Activated CD4-positive, alpha-beta memory T cell treated with anti-CD3 and anti-CD28 coated beads for 36 hours (primary cell): ENCODE results near the gene RUFY2. TPM values are rescaled to one million over a fixed set of nuclear protein-coding genes. Genes with fewer than 3 reads are reported as not detected.
"Not testable (repeated sequence)": the region's sequence is repeated elsewhere in the genome, so short reads cannot be mapped to it uniquely, and the experiment has no call there.

Experiments used
- CTCF ChIA-PET: fragments of 350-600 bp; sonication (Branson Sonifier 250); formaldehyde crosslinking; loops from one replicate; lab custom pipeline; 2021; ENCODE audit warnings: antibody characterized with exemption, inconsistent platforms; lab: Charles Lee
- POLR2A ChIA-PET: fragments of 350-600 bp; sonication (Branson Sonifier 250); formaldehyde crosslinking; loops from one replicate; lab custom pipeline; 2021; ENCODE audit warnings: antibody characterized with exemption; lab: Charles Lee
- DNase-seq: peaks from one replicate; pipeline ENCODE4 v3.0.0-alpha.2; 2020
- H3K27ac Mint-ChIP-seq: one replicate; pipeline ENCODE4 v1.8.0; 2021; ENCODE audit warnings: mixed read lengths
- H3K27me3 Mint-ChIP-seq: one replicate; pipeline ENCODE4 v1.8.0; 2021; ENCODE audit warnings: mixed read lengths
- H3K36me3 Mint-ChIP-seq: one replicate; pipeline ENCODE4 v1.8.0; 2021; ENCODE audit warnings: mixed read lengths
- H3K4me1 Mint-ChIP-seq: one replicate; pipeline ENCODE4 v1.8.0; 2021; ENCODE audit warnings: low read depth, mixed read lengths
- H3K4me3 Mint-ChIP-seq: one replicate; pipeline ENCODE4 v1.8.0; 2021; ENCODE audit warnings: mild to moderate bottlenecking, mixed read lengths
- H3K9me3 Mint-ChIP-seq: one replicate; pipeline ENCODE4 v1.8.0; 2021; ENCODE audit warnings: mixed read lengths
- intact Hi-C: fragments of 100-400 bp; cut with micrococcal nuclease; formaldehyde crosslinking; loops from one replicate; pipeline ENCODE4 v1.15.1; 2023
- total RNA-seq, 2 experiments: library from RNA; stranded (reverse); gene quantifications; one replicate each; pipeline ENCODE4 v1.2.3, GENCODE V29; 2021

The RUFY2 gene
- total RNA-seq, 2 experiments from 2014 or later: 6.4 to 8.1 TPM

DNA sequence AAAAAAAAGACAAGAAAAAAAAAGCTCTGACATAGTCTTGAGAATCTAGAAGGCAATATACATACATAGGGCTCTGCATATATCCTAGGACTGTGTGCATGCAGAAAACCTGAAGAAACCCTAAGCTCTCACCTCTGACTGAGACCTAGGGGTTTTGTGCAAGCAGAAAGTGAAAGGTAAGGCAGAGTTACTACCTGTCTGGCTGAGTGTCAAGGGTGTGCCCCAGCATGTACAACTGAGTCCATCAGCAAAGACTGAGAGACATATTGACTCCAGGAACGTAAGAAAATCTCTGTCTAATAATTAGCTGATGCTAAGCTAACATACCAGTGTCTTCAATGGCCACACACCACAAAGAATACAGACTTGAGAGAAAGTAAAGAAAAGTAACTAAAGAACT lies 91.5 kb downstream of the RUFY2 start:
- Mint-ChIP-seq H3K9me3 (peaks cover 20% of the 10 kb centered on the region), H3K27me3 (no peaks in the 10 kb centered on the region), H3K4me1 (peaks cover 5% of the 10 kb centered on the region), H3K27ac (no peak overlapping the region), H3K4me3 (no peak overlapping the region), H3K36me3 (peaks cover 6% of the 10 kb centered on the region)
- intact Hi-C loops: no loop called here
- POLR2A ChIA-PET: interaction anchor here (0.5 kb wide), 1 partner anchor 301 kb away, joined by 4 read pairs; no protein-coding TSS in a partner anchor
- no peak for DNase-seq
- CTCF ChIA-PET: interaction anchor here (1.0 to 1.2 kb wide), 3 partner anchors 13 to 535 kb away, joined by 3 to 5 read pairs (median 4); no protein-coding TSS in a partner anchor

DNA sequence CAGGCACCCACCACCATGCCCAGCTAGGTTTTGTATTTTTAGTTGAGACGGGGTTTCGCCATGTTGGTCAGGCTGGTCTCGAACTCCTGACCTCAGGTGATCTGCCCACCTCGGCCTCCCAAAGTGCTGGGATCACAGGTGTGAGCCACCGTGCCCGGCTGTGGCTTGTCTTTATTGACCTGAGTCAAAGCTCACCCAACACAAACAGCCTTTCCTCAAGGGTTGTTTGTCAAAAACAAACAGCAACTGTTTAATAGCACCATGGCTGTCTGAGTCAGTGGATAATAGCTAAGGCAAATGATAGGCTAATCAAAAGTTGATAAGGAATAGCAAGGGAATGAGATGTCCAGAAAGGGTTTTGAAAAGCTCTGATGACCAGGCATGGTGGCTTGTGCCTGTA lies 92.1 kb downstream of the RUFY2 start:
- CTCF ChIA-PET: interaction anchor here (1.0 to 1.2 kb wide), 2 partner anchors 13 to 102 kb away, joined by 4 to 5 read pairs; no protein-coding TSS in a partner anchor
- H3K4me3 Mint-ChIP-seq, H3K27me3 Mint-ChIP-seq, intact Hi-C loops, H3K36me3 Mint-ChIP-seq, H3K27ac Mint-ChIP-seq, H3K4me1 Mint-ChIP-seq, DNase-seq: not testable (repeated sequence)
- POLR2A ChIA-PET: interaction anchor here (0.5 to 2.0 kb wide), 2 partner anchors 17 to 301 kb away, joined by 4 to 6 read pairs; partner anchors contain the start of genes HNRNPH3 and PBLD
- H3K9me3 Mint-ChIP-seq: peaks cover 20% of the 10 kb centered on the region

DNA sequence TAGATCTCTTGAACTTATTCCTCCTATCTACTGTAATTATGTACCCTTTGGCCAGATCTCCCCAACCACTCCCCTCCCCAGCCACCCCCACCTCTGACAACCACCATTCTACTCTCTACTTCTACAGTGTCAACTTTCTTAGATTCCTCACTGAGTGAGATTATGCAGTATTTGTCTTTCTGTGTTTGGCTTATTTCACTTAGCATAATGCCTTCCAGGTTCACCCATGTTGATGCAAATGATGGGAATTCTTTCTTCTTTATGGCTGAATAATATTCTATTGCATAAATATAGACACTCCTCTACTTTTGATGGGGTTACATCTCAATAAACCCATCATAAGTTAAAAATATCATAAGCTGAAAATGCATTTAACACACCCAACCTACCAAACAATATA lies 96.5 kb downstream of the RUFY2 start:
- intact Hi-C loops: no loop called here
- CTCF ChIA-PET: no interaction called here

DNA sequence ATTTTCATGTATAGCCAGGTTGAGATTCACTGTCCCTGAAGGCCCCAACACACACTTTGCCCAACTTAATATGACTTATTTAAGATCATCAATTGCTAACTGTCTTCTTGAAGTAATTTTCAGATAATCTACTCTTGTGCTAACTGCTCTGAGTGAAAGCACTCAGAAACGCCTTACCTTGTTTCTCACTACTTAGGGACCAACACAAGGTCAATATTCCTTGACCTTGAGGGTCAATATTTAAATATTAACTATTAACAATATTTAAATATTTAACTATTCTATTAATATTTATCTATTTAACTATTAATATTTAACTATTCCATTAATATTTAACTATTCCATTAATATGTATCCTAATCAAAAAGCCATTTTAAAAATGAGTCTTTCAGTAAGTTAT lies 101.2 kb downstream of the RUFY2 start:
- DNase-seq: no peak
- no peaks in the 10 kb centered on the region for H3K9me3 Mint-ChIP-seq
- H3K27me3 Mint-ChIP-seq: no peaks in the 10 kb centered on the region
- ChIA-PET POLR2A (no interaction called here), CTCF (no interaction called here)
- H3K27ac Mint-ChIP-seq: no peak overlapping the region
- no peaks in the 10 kb centered on the region for H3K36me3 Mint-ChIP-seq
- intact Hi-C loops: no loop called here
- H3K4me3 Mint-ChIP-seq: no peak overlapping the region
- no peaks in the 10 kb centered on the region for H3K4me1 Mint-ChIP-seq

More for the DNA sequence above, 96.5 kb downstream of the RUFY2 start:
- no peak overlapping the region for H3K27ac Mint-ChIP-seq
- peaks cover 5% of the 10 kb centered on the region for H3K4me1 Mint-ChIP-seq
- no peak overlapping the region for H3K4me3 Mint-ChIP-seq
- H3K27me3 Mint-ChIP-seq: no peaks in the 10 kb centered on the region
- POLR2A ChIA-PET: no interaction called here
- no peaks in the 10 kb centered on the region for H3K36me3 Mint-ChIP-seq
- no peak for DNase-seq
- H3K9me3 Mint-ChIP-seq: peaks cover under 1% of the 10 kb centered on the region

DNA sequence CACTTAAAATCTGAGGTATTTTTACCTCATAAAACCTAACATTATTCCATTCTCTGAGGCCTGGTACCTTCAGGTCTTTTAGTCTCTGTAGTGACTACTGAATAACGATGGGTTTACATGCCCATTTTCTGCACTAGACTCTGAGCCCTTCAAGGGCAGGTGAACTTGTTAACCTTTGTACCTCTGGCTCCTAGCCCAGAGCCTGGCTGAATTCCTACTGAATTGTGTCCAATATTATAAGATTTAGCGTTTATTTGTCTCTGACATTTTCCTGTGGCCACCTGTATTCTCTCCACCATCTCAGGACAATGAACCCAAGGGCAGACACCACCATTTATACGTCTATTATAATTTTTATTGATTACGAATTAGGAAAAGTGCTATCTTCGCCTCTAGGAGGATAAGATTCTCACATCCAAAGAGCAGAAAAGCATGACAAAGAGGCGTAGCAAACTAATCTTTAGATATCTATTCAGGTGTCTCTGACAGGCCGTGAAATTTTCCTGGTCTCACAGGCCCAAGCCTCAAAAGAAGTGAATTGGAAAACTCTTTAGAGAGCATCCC lies 103.1 kb downstream of the RUFY2 start:
- ChIA-PET POLR2A (no interaction called here), CTCF (interaction anchor here (0.6 to 2.9 kb wide), 3 partner anchors 90 to 449 kb away, joined by 3 to 62 read pairs (median 5); no protein-coding TSS in a partner anchor)
- no peaks in the 10 kb centered on the region for H3K36me3 Mint-ChIP-seq
- H3K27me3 Mint-ChIP-seq: no peaks in the 10 kb centered on the region
- no peak for DNase-seq
- H3K4me3 Mint-ChIP-seq: no peak overlapping the region
- no peak overlapping the region for H3K27ac Mint-ChIP-seq
- H3K9me3 Mint-ChIP-seq: no peaks in the 10 kb centered on the region
- intact Hi-C loops: loop anchor here (2.0 to 5.0 kb wide), 2 partner anchors 91 to 517 kb away; no protein-coding TSS in a partner anchor
- no peaks in the 10 kb centered on the region for H3K4me1 Mint-ChIP-seq

DNA sequence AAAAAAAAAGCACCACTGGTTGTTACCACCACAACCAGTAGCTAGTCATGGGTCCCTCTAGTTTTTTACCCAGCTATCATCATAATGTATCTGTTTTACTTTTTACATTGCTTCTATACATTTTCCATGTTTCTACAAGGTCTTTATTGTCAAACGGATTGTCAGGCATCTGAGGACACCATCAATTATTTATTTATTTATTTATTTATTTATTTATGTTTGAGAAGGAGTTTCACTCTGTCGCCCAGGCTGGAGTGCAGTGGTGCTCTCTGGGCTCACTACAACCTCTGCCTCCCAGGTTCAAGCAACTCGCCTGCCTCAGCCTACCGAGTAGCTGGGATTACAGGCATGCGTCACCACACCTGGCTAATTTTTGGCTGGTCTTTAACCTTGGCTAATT lies 104.2 kb downstream of the RUFY2 start:
- H3K4me1 Mint-ChIP-seq: no peaks in the 10 kb centered on the region
- no peaks in the 10 kb centered on the region for H3K27me3 Mint-ChIP-seq
- no peaks in the 10 kb centered on the region for H3K9me3 Mint-ChIP-seq
- no peaks in the 10 kb centered on the region for H3K36me3 Mint-ChIP-seq
- H3K4me3 Mint-ChIP-seq: no peak overlapping the region
- intact Hi-C loops: loop anchor here (1.0 to 5.0 kb wide), 3 partner anchors 90 to 516 kb away; no protein-coding TSS in a partner anchor
- DNase-seq: no peak
- ChIA-PET POLR2A (no interaction called here), CTCF (interaction anchor here (0.6 to 3.2 kb wide), 10 partner anchors 13 to 596 kb away, joined by 3 to 62 read pairs (median 4); no protein-coding TSS in a partner anchor)
- no peak overlapping the region for H3K27ac Mint-ChIP-seq

DNA sequence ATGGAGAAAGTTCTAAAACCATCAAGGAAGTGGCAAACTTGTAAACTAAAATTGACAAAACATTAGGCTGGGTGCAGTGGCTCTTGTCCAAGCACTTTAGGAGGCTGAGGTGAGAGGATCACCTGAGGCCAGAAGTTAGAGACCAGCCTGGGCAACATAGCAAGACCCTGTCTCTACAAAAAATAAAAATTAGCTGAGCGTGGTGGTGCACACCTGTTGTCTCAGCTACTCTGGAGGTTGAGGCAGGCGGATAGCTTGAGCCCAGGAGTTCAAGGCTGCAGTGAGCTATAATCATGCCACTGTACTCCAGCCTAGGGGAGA lies 104.6 kb downstream of the RUFY2 start:
- Mint-ChIP-seq H3K9me3 (no peaks in the 10 kb centered on the region), H3K27ac (no peak overlapping the region), H3K4me1 (no peaks in the 10 kb centered on the region), H3K36me3 (no peaks in the 10 kb centered on the region), H3K27me3 (no peaks in the 10 kb centered on the region), H3K4me3 (no peak overlapping the region)
- no peak for DNase-seq
- intact Hi-C loops: loop anchor here (1.0 to 5.0 kb wide), 3 partner anchors 90 to 515 kb away; no protein-coding TSS in a partner anchor
- ChIA-PET CTCF (interaction anchor here (0.6 to 3.2 kb wide), 12 partner anchors 13 to 596 kb away, joined by 3 to 62 read pairs (median 4); partner anchors contain the start of gene MYPN), POLR2A (no interaction called here)

DNA sequence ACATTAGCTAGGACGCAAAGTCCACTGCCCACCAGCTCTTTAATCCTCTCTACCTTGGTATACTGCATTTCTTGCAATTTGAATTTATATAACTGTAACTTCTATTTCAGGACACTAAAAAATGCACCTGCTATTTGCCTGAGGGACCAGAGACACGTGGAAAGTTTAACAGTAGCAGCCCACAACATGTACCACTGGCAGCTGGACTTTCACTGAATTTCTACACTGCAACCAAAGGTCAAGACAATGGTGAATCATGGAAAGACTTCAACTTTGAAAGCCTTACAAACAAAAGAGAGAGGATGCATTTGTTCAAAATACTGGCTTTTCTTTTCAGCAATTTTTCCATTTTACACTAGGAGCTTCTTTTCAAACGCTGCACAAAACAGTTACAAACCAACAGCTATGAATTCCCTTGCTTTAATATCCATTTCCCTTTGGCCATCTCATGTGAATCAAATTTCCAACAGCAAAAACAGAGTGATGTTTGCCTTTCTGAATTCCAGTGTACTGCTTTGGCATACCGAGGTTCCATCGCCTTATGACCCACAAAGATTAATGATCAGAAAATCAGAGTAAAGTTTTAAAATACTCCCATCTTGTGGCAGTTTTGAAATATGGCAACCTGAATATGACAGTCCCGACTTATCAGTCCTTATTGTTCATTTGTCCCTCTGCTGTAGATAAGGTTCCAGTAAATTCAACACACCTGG lies 105.1 kb downstream of the RUFY2 start:
- ChIA-PET POLR2A (no interaction called here), CTCF (interaction anchor here (0.5 to 3.2 kb wide), 22 partner anchors 11 to 517 kb away, joined by 3 to 62 read pairs (median 4); partner anchors contain the start of gene MYPN)
- Mint-ChIP-seq H3K27ac (no peak overlapping the region), H3K36me3 (no peaks in the 10 kb centered on the region), H3K4me3 (no peak overlapping the region), H3K27me3 (no peaks in the 10 kb centered on the region), H3K9me3 (no peaks in the 10 kb centered on the region), H3K4me1 (no peaks in the 10 kb centered on the region)
- DNase-seq: no peak
- intact Hi-C loops: loop anchor here (1.0 to 5.0 kb wide), 3 partner anchors 89 to 515 kb away; no protein-coding TSS in a partner anchor

DNA sequence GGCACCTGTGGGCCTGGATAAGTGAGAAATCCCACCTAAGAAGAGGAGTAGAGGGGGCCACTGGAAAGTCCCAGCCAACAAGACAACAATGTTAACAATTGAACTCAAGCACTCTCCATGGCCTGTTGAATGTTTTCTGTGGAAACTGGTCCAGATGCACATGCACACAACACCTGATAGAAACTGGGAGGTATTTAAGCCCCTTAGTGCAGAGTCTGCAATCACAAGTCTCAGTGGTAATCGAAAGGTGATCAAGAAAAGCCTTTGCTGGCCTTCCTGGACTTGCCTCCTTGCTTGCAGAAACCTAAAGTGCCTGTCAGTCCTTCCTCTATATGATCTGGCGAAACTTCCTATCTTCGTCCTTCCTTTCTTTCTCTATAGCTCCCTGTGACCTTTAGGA lies 105.8 kb downstream of the RUFY2 start:
- Mint-ChIP-seq H3K9me3 (no peaks in the 10 kb centered on the region), H3K4me3 (no peak overlapping the region), H3K36me3 (no peaks in the 10 kb centered on the region), H3K27ac (no peak overlapping the region), H3K27me3 (no peaks in the 10 kb centered on the region), H3K4me1 (no peaks in the 10 kb centered on the region)
- intact Hi-C loops: loop anchor here (5.0 kb wide), 1 partner anchor 514 kb away; no protein-coding TSS in a partner anchor
- ChIA-PET POLR2A (no interaction called here), CTCF (interaction anchor here (0.5 to 3.2 kb wide), 18 partner anchors 12 to 513 kb away, joined by 3 to 62 read pairs (median 4); partner anchors contain the start of gene MYPN)
- no peak for DNase-seq

DNA sequence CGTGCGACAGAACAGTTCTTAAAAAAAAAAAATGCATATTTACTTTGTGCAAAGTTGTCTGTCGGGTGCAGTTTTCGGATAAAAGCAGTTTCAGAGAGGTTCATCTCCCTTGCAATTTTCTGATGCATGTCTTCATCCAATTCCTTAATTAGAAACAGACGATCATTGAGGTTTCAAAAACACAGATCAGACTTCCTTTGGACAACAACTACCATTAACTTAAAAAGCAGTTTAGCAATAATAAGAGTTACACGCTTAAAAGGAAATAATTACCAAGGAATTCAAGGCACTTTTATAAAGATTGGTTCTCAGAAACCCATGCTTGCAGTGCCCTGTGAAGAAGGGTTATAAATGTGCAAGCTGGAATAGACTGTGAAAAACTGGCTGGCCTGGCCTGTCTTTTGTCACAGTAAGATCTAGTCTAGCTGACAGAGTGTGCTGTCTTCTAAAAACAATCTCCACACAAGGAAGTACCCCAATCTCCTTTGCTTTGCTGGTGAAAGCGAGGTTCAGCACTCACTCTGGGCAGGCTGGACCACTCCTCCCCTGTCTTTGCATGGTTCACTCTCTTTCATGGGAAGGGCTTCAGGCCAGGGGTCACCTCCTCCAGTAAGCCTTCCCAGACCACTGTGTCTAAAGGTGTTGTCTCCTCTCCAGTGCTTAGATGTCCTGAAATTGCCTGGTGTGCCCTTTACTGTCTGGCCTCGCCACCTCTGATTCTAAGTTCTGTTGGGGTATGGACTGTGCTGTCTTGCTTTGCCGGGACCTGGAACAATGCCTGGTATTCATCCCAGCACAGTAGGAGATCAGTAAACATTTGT lies 110.0 kb downstream of the RUFY2 start:
- POLR2A ChIA-PET: no interaction called here
- no peaks in the 10 kb centered on the region for H3K27me3 Mint-ChIP-seq
- H3K4me3 Mint-ChIP-seq: no peak overlapping the region
- H3K4me1 Mint-ChIP-seq: no peaks in the 10 kb centered on the region
- no peak for DNase-seq
- intact Hi-C loops: no loop called here
- no peaks in the 10 kb centered on the region for H3K36me3 Mint-ChIP-seq
- H3K27ac Mint-ChIP-seq: no peak overlapping the region
- no peaks in the 10 kb centered on the region for H3K9me3 Mint-ChIP-seq
- CTCF ChIA-PET: no interaction called here
